Hematopoietic multipotent progenitor cell treated with erythropoietin and hydrocortisone succinate and interleukin-3 and kit ligand, for 4 days (in vitro differentiated cells): ENCODE measurements around the gene ERAL1.

ENCODE experiments used
- DNase-seq: peaks from one replicate; pipeline ENCODE4 v3.0.0-alpha.2; 2015

Gene ERAL1

DNA sequence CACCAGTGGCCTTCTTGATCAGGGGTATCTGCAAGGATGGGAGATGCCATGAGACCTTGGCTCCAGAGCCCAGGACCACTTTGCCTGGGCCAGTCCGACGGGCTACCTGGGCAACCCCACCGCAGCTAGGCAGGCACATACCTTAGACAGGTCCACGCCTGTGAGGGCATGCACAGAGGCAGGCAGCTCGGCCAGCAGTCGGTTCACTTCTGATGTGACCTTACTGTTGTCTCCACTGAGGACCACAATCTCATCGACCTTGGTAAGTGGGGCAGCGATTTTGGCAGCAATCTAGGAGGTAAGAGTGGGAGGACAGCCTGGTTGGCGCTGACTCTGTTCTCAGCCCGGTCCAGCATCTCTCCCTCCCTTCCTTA is 25.7 kb downstream of the ERAL1 start:
- DNase-seq, result no peak

DNA sequence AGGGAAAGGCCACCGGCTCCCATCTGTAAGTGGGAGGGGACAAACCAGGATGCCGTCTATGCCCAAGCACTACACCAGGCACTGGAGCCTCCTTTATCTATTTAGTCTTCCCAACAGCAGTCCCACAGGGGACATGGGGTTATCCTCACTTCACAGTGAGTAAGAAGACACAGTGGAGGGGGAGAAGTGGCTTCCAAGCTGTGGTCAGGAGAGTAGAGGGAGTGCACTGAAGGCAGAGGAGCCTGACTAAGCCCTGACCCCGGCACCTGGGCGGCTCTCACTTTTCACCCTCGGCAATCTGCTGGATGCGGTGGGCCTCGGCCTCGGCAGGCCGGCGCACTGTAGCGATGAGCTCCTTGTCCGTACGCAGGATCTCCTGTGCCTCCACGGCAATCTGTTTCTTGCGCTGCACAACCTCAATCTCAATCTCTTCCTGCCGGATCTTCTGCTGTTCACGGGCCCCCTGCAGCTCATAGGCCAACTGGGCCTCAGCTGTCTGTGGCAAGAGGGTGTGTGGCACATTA is 26.8 kb downstream of the ERAL1 start:
- no peak for DNase-seq

DNA sequence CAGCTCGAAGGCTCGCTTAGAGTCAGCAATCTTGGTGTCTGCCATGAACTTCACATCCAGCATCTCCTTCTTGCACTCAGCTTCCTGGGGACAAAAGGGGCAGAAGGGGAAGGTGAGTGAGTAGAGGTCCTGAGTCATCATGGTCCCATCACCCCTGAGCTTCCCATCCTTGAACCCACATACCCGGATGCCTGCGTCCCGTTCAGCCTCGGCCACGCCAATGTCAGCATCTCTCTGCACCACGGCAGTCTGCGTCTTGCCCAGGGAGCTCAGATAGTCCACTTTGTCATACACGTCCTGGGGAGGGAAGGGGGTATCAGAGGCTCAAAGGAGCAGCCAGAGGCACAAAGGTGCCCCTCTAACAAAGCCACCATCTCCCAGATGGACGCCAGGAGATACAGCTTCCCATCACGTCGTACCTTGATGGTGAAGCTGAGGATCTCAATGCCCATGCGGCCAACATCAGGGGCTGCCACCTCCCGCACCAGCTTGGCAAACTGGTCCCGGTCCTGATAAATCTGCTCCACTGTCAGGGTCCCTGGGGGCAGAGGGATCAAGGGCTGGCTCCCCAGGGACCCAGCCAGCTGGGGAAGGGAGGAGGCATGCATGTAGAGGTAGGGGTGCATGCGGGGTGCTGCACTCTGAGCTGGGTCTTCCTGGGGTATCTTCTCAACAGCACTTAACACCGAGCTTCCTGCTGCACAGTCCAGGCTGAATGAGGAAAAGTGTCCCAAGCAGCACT is 27.5 kb downstream of the ERAL1 start:
- no peak for DNase-seq

DNA sequence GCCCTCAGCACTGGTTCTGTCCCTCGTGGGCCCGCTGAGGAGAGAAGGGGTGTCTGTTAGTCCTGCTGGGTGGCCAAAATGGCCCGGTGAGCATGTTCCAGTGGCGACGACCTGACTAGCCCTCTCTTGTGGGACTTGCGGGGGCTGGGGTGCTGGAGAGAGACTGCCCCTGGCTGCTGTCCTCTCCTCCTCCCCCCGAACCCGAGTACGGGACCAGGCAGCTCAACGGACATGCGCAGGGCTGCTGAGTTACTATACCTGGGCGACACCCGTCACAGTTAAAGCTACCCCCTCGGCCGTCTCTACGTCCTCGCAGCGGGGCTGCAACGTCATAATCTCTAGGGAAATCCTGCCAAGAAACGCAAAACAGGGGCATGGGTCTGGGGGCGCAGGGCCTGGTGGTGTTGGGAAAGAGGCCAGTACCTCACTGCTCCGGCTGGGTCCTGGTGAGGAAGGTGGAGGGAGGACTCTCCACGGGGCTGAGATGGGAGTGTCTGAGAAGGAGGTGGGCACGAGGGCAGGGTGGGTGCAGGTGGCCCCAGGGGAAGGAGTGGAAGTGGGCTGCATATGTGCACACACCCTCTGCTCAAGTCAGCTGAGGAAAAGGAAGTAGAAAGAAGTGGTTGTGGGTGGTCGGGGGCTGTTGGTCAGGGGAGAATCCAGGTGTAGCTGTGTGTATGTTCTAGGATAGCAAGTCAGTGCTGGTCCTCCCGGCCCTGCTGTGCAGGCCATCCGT is 29.3 kb downstream of the ERAL1 start:
- no peak for DNase-seq

GRCh38 chr17:28885363-28885762 is 30.5 kb downstream of the ERAL1 start:
- DNase-seq, result no peak

- DNase-seq, result no peak
These were observed 31.1 kb downstream of the ERAL1 start for GRCh38 chr17:28885951-28886350.

DNA sequence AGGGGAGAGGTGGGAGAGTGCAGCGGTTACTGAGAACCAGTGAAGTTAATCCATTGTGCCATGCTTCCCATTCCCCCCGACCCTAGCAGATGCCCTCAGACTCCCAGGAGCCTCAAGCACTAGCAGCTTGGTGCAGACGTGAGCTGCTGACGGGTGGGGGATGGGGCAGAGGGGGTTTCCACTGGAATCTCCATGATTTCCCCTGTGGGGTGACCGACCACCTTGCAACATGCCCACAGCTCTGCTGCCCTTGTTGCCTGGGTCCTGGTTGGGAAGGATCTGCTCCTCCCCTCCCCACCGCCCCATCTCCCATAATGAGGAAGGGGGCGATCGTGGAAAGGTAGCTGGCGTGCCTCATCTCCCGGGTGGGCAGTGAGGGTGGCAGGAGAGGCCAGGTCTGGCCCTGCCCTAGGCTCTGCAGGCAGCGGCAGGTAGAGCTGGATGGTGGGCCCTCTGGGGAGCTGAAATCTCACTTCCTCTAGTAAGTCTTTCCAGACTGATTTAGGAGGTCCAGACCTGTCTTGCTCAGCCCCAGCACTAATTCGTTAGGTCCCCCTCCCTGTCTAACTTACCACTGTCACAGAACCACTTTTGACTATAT is 33.2 kb downstream of the ERAL1 start:
- DNase-seq, result no peak

GRCh38 chr17:28888832-28889231 is 34.0 kb downstream of the ERAL1 start:
- no peak for DNase-seq

DNA sequence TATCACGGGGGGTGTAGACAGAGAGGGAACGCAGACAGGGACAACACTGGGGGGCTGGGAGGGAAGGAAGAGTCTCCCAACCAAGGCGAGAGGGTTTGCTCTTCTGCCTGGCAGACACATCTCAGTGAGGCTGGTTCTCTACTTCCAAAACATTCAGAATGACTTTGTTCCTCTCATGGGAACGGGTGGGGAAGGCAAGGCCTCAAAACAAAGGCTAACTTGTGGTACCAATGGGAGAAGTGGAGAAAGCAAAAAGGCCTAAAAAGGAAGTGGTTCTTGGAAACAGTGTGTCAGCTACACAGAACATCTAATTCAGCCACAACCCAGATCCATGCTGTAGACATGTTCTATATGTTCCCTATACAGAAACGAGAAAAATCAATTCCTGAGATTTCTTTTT is 35.2 kb downstream of the ERAL1 start:
- peak; percentile 36 for DNase-seq

DNA sequence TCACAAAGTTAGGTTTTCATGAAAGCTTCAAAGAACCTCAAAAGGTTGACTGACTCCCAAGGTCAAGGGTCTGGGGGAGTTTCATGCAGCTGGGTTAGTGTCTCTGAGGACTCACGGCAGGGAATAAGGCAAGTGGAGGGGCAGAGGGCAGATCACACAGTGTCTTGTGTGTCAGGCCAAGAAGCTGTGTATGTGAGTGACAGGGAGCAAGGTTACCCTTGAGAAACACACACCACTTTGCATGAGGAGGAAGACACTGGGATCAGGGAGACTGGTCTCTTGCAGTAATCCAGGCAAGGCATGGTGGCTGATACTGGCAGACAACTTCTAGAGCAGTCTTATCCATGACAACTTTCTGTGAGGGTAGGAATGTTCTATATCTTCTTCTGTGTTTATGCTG is 36.4 kb downstream of the ERAL1 start:
- no peak for DNase-seq

- DNase-seq, result no peak
These were observed 37.2 kb downstream of the ERAL1 start for GRCh38 chr17:28892024-28892423.

DNA sequence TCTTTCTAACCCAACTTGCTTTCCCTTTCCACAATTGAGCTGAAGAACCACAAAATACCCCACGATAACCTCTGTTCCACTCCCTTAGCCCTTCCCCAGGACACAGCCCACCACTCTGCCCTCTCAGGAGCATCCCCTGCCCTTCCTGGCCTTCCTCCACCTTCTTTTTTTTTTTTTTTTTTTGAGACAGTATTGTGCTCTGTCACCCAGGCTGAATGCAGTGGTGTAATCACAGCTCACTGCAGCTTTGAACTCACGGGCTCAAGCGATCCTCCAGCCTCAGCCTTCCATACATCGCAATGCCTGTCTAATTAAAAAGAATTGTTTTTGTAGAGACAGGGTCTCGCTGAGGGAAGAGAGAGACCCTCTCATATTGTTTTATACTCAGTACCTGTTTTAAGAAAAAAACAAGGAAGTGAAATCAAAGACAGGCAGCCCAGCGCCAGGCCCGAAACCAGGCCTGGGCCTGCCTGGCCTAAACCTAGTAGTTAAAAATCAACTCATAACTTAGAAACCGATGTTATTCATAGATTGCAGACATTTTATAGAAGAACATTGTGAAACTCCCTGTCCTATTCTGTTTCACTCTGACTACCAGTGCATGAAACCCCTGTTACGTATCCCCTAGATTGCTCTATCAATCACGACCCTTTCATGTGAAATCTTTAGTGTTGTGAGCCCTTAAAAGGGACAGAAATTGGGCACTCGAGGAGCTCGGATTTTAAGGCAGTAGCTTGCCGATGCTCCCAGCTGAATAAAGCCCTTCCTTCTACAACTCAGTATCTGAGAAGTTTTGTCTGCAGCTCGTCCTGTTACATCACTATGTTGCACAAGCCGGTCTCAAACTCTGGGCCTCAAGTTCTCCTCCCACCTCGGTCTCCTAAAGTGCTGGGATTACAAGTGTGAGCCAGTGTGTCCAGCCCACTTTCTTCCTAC is 38.7 kb downstream of the ERAL1 start:
- peak; percentile 41 for DNase-seq

GRCh38 chr17:28895794-28896447 is 41.1 kb downstream of the ERAL1 start:
- no peak for DNase-seq

DNA sequence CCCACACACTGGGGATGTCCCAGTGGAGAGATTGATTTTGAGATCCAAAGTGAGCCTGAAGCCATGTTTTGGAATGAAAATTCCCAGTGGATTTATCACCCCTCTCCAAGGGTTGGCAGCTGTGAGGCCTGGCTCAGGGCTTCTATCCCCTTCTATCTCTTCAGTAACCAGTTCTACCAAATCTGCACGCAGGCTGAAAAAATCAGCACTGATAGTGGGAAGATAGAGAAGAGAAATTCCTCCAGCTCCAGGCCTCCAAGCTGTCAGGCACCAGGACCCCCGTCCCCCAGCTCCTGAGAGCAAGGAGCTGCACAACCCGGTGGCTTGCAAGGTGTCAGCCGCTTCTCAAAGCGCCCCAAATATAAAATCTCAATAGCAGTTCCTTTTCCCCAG is 41.7 kb downstream of the ERAL1 start:
- DNase-seq, result no peak

GRCh38 chr17:28896884-28897768 is 42.3 kb downstream of the ERAL1 start, which contains the start of gene FLOT2:
Gene FLOT2, minus strand, starts transcription at chr17:28897733. Its CDS starts 159 bp downstream, at chr17:28897574.
- peak; percentile 80 for DNase-seq

- DNase-seq, result no peak
These were observed 43.1 kb downstream of the ERAL1 start for GRCh38 chr17:28897769-28898526.

- DNase-seq, result no peak
These were observed 43.7 kb downstream of the ERAL1 start for GRCh38 chr17:28898527-28898955.

DNA sequence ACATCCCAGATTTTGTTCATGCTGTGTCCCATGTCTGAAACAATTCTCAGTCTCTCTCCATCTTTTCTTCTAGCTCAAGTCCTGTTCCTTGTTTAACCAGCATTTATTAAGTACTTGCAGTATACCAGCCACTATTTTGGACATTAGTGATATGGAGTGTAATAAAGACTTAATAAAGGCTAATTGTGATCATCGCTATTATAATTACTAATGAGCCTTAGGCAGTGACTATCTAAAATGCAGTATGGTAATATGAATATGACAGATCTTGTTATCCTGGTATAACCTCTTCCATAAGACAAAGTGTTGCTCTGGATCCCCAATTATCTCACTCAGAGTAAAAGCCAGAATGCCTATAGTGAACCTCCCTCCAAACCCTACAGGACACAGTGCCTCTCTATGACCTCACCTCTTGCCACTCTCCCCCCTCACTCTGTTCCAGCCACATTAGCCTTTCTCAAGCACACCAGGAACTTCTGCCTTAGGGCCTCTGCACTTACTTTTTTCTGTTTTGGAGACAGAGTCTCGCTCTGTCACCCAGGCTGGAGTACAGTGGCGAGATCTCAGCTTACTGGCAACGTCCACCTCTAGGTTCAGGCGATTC is 44.5 kb downstream of the ERAL1 start:
- peak; percentile 24 for DNase-seq

- no peak for DNase-seq
These were observed 46.3 kb downstream of the ERAL1 start for GRCh38 chr17:28900986-28901726.
